Upper lobe of left lung (tissue), 4 donors: ENCODE results near the gene FERMT1.

Experiments
- CTCF ChIP-seq, 6 experiments: fragments of 450-650 bp in 4 of 6; fragments of 200-600 bp in 2 of 6; sonication (generic) in 2 of 6; IDR thresholded peaks; one replicate each; pipeline ENCODE4 v1.5.1; 2016 to 2019; ENCODE audit warnings: antibody characterized with exemption in 6 of 6
- EP300 ChIP-seq, 4 donors: sonication (generic); formaldehyde crosslinking; IDR thresholded peaks; one replicate each; pipeline ENCODE4 v1.5.1; 2017; ENCODE audit warnings: antibody characterized with exemption in 4 of 4, control low read depth in 2 of 4
- POLR2A ChIP-seq, 4 donors: fragments of 450-650 bp; IDR thresholded peaks; one replicate each; pipeline ENCODE4 v1.5.1; 2016 to 2017; ENCODE audit warnings: antibody characterized with exemption in 4 of 4, mild to moderate bottlenecking in 2 of 4
- POLR2AphosphoS5 ChIP-seq, 2 donors: sonication (generic); formaldehyde crosslinking; IDR thresholded peaks; one replicate each; pipeline ENCODE4 v1.5.1; 2017; ENCODE audit warnings: antibody characterized with exemption in 2 of 2

- TF ChIP-seq POLR2A (IDR thresholded peaks at IDR 0.05) (no peak), EP300 (IDR thresholded peaks at IDR 0.05) (no peak), CTCF (IDR thresholded peaks at IDR 0.05) (no peak), POLR2AphosphoS5 (IDR thresholded peaks at IDR 0.05) (no peak)
These were observed 18.1 kb upstream of the FERMT1 start for GRCh38 chr20:6140947-6141346.
